ENCODE results near the gene GEMIN2. TPM values are rescaled to one million over a fixed set of nuclear protein-coding genes. Genes with fewer than 3 reads are reported as not detected.

The GEMIN2 gene
- total RNA-seq, 4 donors from 2014 or later: 9.7 to 19.8 (median 19.0) TPM

GRCh38 chr14:39083127-39083526, 31.0 kb upstream of the GEMIN2 start:
- no peak for DNase-seq
- 70 to 71% methylated on average over 5 of the region's 5 CpGs for WGBS, 2 donors
- intact Hi-C loops (cut with DNase I): no loop called here
- TF ChIP-seq POLR2A (IDR thresholded peaks at IDR 0.05): no peak
- TF ChIP-seq CTCF (IDR thresholded peaks at IDR 0.05): no peak
- H3K36me3 ChIP-seq: peaks cover 8 to 95% (median 13%) of the 10 kb centered on the region in 3 donors
- no peaks in the 10 kb centered on the region for H3K4me1 ChIP-seq
- no peak overlapping the region for H3K4me3 ChIP-seq
- no peaks in the 10 kb centered on the region for H3K9me3 ChIP-seq
- no peak overlapping the region for H3K27ac ChIP-seq
- H3K27me3 ChIP-seq: no peaks in the 10 kb centered on the region

GRCh38 chr14:39085933-39086332, 28.2 kb upstream of the GEMIN2 start:
- Histone ChIP-seq H3K27ac (no peak overlapping the region), H3K4me3 (no peak overlapping the region), H3K4me1 (no peaks in the 10 kb centered on the region), H3K36me3 (peaks cover 12 to 98% (median 13%) of the 10 kb centered on the region in 3 donors), H3K27me3 (no peaks in the 10 kb centered on the region), H3K9me3 (no peaks in the 10 kb centered on the region)
- 85 to 89% methylated on average over 7 of the region's 7 CpGs for WGBS, 2 donors
- TF ChIP-seq CTCF (IDR thresholded peaks at IDR 0.05) (no peak), POLR2A (IDR thresholded peaks at IDR 0.05) (no peak)
- intact Hi-C loops (cut with DNase I): no loop called here
- DNase-seq: no peak

GRCh38 chr14:39087493-39087892, 26.6 kb upstream of the GEMIN2 start:
- H3K27me3 ChIP-seq: no peaks in the 10 kb centered on the region
- DNase-seq: no peak
- no peak for TF ChIP-seq CTCF (IDR thresholded peaks at IDR 0.05)
- H3K27ac ChIP-seq: no peak overlapping the region
- 90 to 95% methylated on average over 2 of the region's 2 CpGs for WGBS, 2 donors
- no peaks in the 10 kb centered on the region for H3K9me3 ChIP-seq
- H3K4me3 ChIP-seq: no peak overlapping the region
- peaks cover 12 to 100% (median 13%) of the 10 kb centered on the region in 3 donors for H3K36me3 ChIP-seq
- no peaks in the 10 kb centered on the region for H3K4me1 ChIP-seq
- intact Hi-C loops (cut with DNase I): no loop called here

- H3K27ac ChIP-seq: no peak overlapping the region
- DNase-seq: no peak
- intact Hi-C loops (cut with DNase I): no loop called here
- no peaks in the 10 kb centered on the region for H3K9me3 ChIP-seq
- H3K4me3 ChIP-seq: no peak overlapping the region
- H3K27me3 ChIP-seq: no peaks in the 10 kb centered on the region
- WGBS, 2 donors: 85 to 96% methylated on average over 3 to 4 of the region's 4 CpGs
- peaks cover under 1 to 98% (median 4%) of the 10 kb centered on the region in 3 donors for H3K36me3 ChIP-seq
- peaks cover 0 to 6% (median 0%) of the 10 kb centered on the region in 3 donors for H3K4me1 ChIP-seq
- TF ChIP-seq CTCF (IDR thresholded peaks at IDR 0.05) (no peak), POLR2A (IDR thresholded peaks at IDR 0.05) (no peak)
These were observed 23.5 kb upstream of the GEMIN2 start for GRCh38 chr14:39090548-39091111.

- Histone ChIP-seq H3K27me3 (no peaks in the 10 kb centered on the region), H3K36me3 (peaks cover 0 to 95% (median 4%) of the 10 kb centered on the region in 3 donors), H3K9me3 (no peaks in the 10 kb centered on the region), H3K4me1 (peaks cover 0 to 6% (median 0%) of the 10 kb centered on the region in 3 donors), H3K4me3 (no peak overlapping the region), H3K27ac (no peak overlapping the region)
- intact Hi-C loops (cut with DNase I): no loop called here
- no peak for TF ChIP-seq POLR2A (IDR thresholded peaks at IDR 0.05)
- TF ChIP-seq CTCF (IDR thresholded peaks at IDR 0.05): no peak
- WGBS, 2 donors: 64 to 74% methylated on average over 1 of the region's 1 CpG
- no peak for DNase-seq
These were observed 22.4 kb upstream of the GEMIN2 start for GRCh38 chr14:39091716-39092115.
